GM12872 (cell line): ENCODE measurements around the gene PANK2.

Source experiments
- CTCF ChIP-seq: IDR thresholded peaks from 3 replicates; pipeline ENCODE4 v1.5.1; 2011; ENCODE audit warnings: low read depth, mild to moderate bottlenecking, low read length, moderate library complexity; ENCODE audit not compliant: insufficient read depth

PANK2 gene

GRCh38 chr20:3854462-3854871, 34.7 kb upstream of the PANK2 start:
- no peak for TF ChIP-seq CTCF

GRCh38 chr20:3857405-3857804, 31.8 kb upstream of the PANK2 start:
- TF ChIP-seq CTCF, result no peak

- TF ChIP-seq CTCF, result no peak
Measured at GRCh38 chr20:3858689-3859088, 30.5 kb upstream of the PANK2 start.

- TF ChIP-seq CTCF, result no peak
Measured at GRCh38 chr20:3861191-3861590, 28.0 kb upstream of the PANK2 start.

GRCh38 chr20:3862333-3862732, 26.9 kb upstream of the PANK2 start:
- TF ChIP-seq CTCF, result no peak

- TF ChIP-seq CTCF, result no peak
Measured at GRCh38 chr20:3863317-3863716, 25.9 kb upstream of the PANK2 start.

GRCh38 chr20:3864518-3864917, 24.7 kb upstream of the PANK2 start:
- no peak for TF ChIP-seq CTCF
